Keratinocyte (primary cell): Measurements from ENCODE around the gene KIF25.

Experiments used
- EZH2 ChIP-seq: IDR thresholded peaks from one replicate; pipeline ENCODE4 v1.6.1; 2012; ENCODE audit warnings: inconsistent platforms, mild to moderate bottlenecking, low read length, moderate library complexity
- TF ChIP-seq, protein P1 (sequence below), 3 experiments: IDR thresholded peaks in 1 of 3; conservative IDR thresholded peaks in 1 of 3; optimal IDR thresholded peaks in 1 of 3; 2 replicates in 2 of 3; 3 replicates in 1 of 3; pipeline versions ENCODE3 to v1.5.1; 2011; ENCODE audit warnings: low read length in 3 of 3, mild to moderate bottlenecking in 3 of 3, moderate library complexity in 2 of 3, control low read depth in 1 of 3, inconsistent platforms in 1 of 3; ENCODE audit not compliant: insufficient read depth in 2 of 3; ENCODE audit errors: extremely low read depth in 1 of 3

DNA sequence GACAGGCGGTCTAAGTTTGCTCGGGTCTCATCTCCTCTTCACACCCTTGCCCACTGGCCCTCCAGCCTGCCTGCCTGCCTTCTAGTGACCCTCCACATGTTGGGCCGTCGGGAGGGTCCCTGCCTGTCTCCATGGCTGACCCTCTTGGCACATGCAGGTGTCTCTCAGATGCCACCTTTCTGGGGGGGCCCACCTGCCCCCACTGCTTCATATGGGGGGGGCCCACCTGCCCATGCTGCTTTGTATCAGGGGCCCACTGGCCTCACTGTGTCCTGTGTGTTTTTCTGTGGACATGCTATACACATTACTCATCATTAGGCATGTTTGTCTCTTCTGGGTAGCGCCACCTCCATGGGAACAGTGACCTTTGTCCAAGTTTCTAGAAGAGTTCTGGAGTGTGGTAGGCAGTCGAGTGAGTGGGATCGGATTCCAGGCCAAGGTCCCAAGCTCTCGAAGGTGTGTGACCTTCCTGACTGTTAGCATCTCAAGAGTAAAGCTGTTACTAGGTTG, 40.4 kb upstream of the KIF25 start:
- TF ChIP-seq, protein P1, sequence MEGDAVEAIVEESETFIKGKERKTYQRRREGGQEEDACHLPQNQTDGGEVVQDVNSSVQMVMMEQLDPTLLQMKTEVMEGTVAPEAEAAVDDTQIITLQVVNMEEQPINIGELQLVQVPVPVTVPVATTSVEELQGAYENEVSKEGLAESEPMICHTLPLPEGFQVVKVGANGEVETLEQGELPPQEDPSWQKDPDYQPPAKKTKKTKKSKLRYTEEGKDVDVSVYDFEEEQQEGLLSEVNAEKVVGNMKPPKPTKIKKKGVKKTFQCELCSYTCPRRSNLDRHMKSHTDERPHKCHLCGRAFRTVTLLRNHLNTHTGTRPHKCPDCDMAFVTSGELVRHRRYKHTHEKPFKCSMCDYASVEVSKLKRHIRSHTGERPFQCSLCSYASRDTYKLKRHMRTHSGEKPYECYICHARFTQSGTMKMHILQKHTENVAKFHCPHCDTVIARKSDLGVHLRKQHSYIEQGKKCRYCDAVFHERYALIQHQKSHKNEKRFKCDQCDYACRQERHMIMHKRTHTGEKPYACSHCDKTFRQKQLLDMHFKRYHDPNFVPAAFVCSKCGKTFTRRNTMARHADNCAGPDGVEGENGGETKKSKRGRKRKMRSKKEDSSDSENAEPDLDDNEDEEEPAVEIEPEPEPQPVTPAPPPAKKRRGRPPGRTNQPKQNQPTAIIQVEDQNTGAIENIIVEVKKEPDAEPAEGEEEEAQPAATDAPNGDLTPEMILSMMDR (optimal IDR thresholded peaks at IDR 0.05 in 1 of 3, IDR thresholded peaks at IDR 0.05 in 1 of 3, conservative IDR thresholded peaks at IDR 0.05 in 1 of 3; ENCODE audit: extremely low read depth in 1 of 3, insufficient read depth in 2 of 3, low read length in 3 of 3), result no peak
- TF ChIP-seq EZH2, result no peak
